ENCODE results near the gene NRK.
"Not testable (repeated sequence)": the region's sequence is repeated elsewhere in the genome, so short reads cannot be mapped to it uniquely, and the experiment has no call there.

Gene NRK

GRCh38 chrX:105822138-105823091 lies at the start of gene NRK:
Gene NRK, plus strand, starts transcription at chrX:105822539. Its CDS starts 307 bp downstream, at chrX:105822846.
- DNase-seq (ENCODE audit: low read depth) = no peak

- no peak for DNase-seq (ENCODE audit: low read depth)
Measured at GRCh38 chrX:105773801-105774200, 48.5 kb upstream of the NRK start.

GRCh38 chrX:105775679-105776078 lies 46.7 kb upstream of the NRK start:
- DNase-seq (ENCODE audit: low read depth) = no peak

- no peak for DNase-seq (ENCODE audit: low read depth)
Measured at GRCh38 chrX:105781804-105782203, 40.5 kb upstream of the NRK start.

GRCh38 chrX:105796877-105797276 lies 25.5 kb upstream of the NRK start:
- DNase-seq (ENCODE audit: low read depth) = not testable (repeated sequence)

GRCh38 chrX:105803891-105804290 lies 18.4 kb upstream of the NRK start:
- no peak for DNase-seq (ENCODE audit: low read depth)

GRCh38 chrX:105805655-105806054 lies 16.7 kb upstream of the NRK start:
- DNase-seq (ENCODE audit: low read depth) = not testable (repeated sequence)

GRCh38 chrX:105816517-105816916 lies 5.8 kb upstream of the NRK start:
- no peak for DNase-seq (ENCODE audit: low read depth)

GRCh38 chrX:105820247-105820646 lies 2.1 kb upstream of the NRK start:
- no peak for DNase-seq (ENCODE audit: low read depth)

GRCh38 chrX:105821471-105822121 lies 743 bp upstream of the NRK start:
- DNase-seq (ENCODE audit: low read depth) = no peak

GRCh38 chrX:105823092-105823455 lies 735 bp downstream of the NRK start:
- DNase-seq (ENCODE audit: low read depth) = no peak

GRCh38 chrX:105829011-105829410 lies 6.7 kb downstream of the NRK start:
- DNase-seq (ENCODE audit: low read depth) = no peak

- DNase-seq (ENCODE audit: low read depth) = no peak
Measured at GRCh38 chrX:105837232-105837631, 14.9 kb downstream of the NRK start.

GRCh38 chrX:105845631-105846030 lies 23.3 kb downstream of the NRK start:
- no peak for DNase-seq (ENCODE audit: low read depth)

- not testable (repeated sequence) for DNase-seq (ENCODE audit: low read depth)
Measured at GRCh38 chrX:105850100-105850499, 27.8 kb downstream of the NRK start.

GRCh38 chrX:105865709-105866108 lies 43.4 kb downstream of the NRK start:
- no peak for DNase-seq (ENCODE audit: low read depth)

GRCh38 chrX:105869701-105870100 lies 47.4 kb downstream of the NRK start:
- no peak for DNase-seq (ENCODE audit: low read depth)

- DNase-seq (ENCODE audit: low read depth) = no peak
Measured at GRCh38 chrX:105870445-105870844, 48.1 kb downstream of the NRK start.

- no peak for DNase-seq (ENCODE audit: low read depth)
Measured at GRCh38 chrX:105872941-105873340, 50.6 kb downstream of the NRK start.

- no peak for DNase-seq (ENCODE audit: low read depth)
Measured at GRCh38 chrX:105874790-105875189, 52.5 kb downstream of the NRK start.

- DNase-seq (ENCODE audit: low read depth) = no peak
Measured at GRCh38 chrX:105876658-105877057, 54.3 kb downstream of the NRK start.

- no peak for DNase-seq (ENCODE audit: low read depth)
Measured at GRCh38 chrX:105880491-105880890, 58.2 kb downstream of the NRK start.

- DNase-seq (ENCODE audit: low read depth) = no peak
Measured at GRCh38 chrX:105882581-105883275, 60.4 kb downstream of the NRK start.
